CD4-positive, alpha-beta T cell treated with Interleukin-4 for 1 hour (primary cell): ENCODE results near the gene ACAP1.
A peak's percentile ranks its signal among the peaks of the same experiment; 100 is the strongest.
"Not testable (repeated sequence)": the region's sequence is repeated elsewhere in the genome, so short reads cannot be mapped to it uniquely, and the experiment has no call there.

ENCODE experiments used
- DNase-seq, 2 donors: peaks; one replicate each; pipeline ENCODE4 v3.0.0-alpha.2; 2020 to 2022

ACAP1 gene

DNA sequence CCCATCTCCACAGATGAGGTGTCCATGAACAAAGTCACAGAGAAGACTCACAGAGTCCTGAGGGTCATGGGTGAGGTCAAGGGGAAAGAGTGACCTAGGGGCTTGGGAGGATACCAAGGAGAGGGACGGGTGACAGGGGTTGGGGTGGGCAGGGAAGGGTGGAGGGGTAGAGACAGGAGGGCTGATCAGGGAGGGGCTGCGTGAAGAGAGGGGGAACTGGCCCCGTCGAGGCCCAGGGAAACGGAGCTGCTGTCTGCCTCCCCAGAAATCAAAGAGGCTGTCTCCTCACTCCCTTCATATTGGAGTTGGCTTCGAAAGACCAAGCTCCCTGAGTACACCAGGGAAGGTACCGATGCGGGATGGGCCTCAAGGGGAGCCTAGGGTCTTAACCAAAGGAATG, 19.2 kb downstream of the ACAP1 start:
- no peak for DNase-seq

DNA sequence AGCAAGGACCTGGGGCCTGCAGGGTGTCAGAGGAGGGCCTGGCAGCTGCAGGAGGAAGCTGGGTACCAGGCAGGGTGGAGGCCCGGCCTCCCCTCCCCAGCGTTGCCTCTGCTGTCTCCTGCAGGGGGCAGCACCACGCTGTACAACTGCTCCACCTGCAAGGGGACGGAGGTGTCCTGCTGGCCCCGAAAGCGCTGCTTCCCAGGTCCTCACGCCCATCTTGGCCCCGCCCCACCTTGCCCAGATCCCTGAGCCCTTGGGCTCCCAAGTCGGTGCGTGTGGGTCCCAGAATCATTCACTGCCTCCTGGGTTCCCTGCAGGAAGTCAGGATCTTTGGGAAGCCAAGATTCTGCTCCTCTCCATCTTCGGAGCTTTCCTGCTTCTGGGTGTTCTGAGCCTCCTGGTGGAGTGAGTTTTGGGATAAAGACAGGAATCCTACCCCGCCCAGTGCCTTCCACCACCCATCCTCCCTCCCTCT, 19.8 kb downstream of the ACAP1 start:
- DNase-seq, result peak; percentile 87

DNA sequence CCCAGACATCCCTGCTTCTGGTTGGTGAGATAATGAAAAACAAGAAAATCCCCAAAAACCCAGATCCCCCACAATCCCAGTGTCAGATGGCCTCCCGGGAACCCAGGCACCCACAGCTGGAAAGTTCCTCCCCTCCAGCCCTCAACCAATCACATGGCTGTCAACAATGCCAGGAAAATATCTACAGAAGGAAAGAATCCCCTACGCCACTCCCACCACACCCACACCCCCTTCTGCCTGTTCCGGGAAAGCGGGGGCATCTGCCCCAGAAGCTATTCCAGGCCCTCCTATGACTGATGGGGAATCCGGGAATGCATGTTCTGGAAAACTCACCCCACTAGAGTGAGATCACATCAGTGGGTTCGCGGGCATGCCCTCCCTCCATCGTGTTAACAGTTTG, 20.4 kb downstream of the ACAP1 start:
- no peak for DNase-seq

DNA sequence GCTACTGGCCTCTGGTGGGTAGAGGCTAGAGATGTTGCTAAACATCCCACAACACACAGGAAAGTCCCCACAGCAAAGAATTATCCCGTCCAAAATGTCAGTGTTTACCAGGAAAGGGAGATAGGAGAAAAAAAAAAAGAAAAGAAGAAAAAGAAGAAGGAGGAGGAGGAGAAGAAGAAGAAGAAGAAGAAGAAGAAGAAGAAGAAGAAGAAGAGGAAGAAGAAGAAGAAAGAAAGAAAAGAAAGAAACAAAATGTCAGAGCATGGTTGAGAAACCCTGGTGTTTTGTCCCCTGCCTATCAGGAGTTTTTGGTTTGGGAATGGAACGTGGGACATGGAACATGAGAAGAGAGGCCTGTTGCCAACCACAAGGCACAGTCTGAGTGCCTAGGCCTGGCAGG, 21.1 kb downstream of the ACAP1 start:
- no peak for DNase-seq

DNA sequence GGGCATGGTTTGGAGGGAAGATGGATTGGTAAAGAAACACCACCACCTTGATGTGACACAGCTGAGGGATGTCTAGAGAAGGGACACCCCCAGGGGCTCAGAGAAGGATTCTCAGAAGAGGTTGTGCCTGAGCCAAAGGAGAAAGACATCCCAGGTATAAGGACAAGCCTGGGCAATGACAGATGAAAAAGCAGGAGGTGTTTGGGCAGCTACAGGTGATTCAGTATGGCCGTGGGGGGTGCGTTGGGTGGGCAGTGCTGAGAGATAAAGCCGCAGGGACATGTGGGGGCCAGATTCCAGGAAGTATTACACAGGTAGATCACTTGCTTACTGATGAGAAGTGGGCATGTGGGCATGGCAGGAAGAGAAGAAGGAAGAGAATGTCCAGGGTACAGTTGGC, 25.6 kb downstream of the ACAP1 start:
- DNase-seq, result no peak

DNA sequence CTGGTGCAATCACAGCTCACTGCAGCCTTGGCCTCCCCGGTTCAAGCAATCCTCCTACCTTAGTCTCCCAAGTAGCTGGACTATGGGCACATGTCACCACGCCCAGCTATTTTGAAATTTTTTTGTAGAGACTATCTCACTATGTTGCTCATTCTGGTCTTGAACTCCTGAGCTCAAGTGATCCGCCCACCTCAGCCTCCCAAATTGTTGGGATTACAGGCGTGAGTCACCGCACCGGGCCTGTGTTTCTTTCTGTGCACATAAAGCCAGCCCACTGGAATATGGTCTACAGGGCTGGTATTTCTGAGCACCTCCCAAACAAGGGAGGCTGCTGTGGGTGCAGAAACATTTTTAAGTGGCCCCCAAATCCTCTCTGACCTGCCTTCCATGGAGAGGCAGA, 27.0 kb downstream of the ACAP1 start:
- no peak for DNase-seq

DNA sequence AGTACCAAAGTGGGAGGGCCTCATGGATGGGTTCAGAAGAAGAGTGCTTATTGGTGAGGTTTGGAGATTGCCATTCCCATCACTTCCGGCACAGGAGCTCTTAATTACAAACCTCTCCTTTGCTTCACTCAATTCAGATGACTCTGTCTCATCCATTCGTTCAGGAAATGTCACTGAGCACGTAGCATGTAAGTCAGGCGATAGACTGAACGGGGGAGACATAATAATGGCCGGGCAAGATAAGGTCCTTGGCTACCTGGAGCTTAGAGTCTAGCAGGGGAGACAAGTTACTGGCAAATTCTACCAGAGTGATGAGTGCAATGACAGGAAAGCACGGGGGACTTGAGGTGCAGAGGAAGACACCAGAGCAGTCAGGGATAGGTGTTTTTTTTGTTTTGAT, 29.6 kb downstream of the ACAP1 start:
- not testable (repeated sequence) for DNase-seq

DNA sequence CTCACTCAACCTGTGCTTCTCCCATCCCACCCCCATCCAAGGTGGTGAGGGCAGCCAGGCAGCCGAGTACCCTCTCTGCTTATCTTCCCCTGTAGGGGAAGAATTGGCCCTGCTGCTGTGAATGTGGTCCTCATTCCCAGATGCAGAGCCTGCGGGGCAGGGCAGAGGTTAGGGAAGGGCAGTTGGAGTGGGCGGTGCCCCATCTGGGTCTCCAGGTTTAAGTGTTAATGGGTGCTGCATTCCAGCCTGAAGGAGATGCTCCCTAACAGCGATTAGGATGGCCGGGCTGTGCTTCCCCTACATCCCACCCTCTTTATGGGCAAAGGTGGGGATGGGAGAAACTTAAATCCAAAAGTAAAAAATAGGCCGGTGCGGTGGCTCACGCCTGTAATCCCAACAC, 30.8 kb downstream of the ACAP1 start:
- DNase-seq, result no peak

DNA sequence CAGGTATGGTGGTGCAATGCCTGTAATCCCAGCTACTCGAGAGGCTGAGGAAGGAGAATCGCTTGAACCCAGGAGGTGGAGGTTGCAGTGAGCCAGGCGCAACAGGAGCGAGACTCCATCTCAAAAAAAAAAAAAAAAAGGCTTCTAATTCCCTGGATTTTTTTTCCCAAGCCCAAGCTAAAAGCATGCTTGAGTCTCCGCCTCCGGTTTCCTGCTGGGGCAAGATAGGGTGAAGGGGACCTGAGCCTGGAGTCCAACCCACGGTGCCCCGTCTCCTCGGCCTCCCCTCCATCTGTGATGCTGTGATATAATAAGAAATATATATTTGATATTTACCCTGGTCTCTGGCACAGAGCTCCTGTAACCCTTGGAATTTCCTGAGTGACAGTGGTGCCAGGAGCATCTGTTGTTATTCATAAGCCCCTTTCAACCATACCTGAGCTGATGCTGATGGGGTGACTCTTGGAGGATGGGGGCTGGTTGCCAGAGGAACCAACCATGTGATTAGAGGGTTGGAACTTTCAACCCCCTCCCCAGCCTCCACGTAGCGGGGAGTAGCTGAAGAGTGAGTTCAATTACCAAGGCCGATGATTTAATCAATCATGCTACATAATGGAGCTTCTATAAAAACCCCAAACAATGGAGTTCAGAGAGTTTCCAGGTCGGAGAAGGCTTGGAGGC, 31.7 kb downstream of the ACAP1 start:
- DNase-seq, result no peak

DNA sequence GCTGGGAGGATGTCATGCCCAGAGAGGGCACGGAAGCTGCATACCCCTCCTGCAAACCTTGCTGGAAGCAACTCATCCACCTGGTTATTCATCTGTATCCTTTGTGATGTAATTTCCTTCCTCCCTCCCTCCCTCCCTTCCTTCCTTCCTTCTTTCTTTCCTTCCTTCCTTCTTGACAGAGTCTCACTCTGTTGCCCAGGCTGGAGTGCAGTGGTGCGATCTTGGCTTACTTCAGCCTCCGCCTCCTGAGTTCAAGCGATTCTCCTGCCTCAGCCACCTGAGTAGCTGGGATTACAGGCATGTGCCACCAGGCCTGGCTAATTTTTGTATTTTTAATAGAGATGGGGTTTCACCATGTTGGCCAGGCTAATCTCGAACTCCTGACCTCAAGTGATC, 32.3 kb downstream of the ACAP1 start:
- DNase-seq, result not testable (repeated sequence)

DNA sequence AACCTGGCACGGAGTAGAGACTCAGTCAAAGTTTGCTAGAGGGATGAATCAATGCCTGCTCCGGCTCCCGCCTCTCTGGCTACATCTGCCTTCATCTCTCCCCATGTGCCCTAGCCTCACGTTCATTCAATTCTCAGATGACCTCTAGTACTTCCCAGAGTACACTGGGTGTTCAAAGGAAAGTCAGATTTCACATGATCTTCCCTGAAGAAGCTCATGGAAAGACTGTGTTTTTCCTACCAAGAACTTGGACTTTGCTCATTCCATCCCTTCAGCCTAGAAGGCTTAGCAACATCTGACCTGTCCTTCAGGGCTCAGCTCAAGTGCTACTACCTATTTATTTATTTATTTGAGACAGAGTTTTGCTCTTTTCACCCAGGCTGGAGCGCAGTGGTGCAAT, 33.5 kb downstream of the ACAP1 start:
- no peak for DNase-seq

DNA sequence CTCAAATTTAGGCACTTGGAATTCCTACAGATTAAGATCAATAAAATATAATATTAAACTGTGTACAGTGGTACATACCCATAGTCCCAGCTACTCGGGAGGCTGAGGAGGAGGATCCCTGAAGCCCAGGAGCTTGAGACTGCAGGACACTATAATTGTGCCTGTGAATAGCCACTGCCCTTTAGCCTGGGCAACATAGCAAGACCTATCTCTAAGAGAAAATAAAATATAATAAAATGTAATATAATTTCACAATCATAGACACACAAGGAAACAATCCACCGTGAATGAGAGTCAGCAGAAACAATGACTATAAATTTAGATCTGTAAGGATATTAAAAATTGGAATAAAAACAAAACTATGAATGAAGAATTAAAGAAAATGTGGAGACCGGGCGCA, 34.5 kb downstream of the ACAP1 start:
- no peak for DNase-seq

DNA sequence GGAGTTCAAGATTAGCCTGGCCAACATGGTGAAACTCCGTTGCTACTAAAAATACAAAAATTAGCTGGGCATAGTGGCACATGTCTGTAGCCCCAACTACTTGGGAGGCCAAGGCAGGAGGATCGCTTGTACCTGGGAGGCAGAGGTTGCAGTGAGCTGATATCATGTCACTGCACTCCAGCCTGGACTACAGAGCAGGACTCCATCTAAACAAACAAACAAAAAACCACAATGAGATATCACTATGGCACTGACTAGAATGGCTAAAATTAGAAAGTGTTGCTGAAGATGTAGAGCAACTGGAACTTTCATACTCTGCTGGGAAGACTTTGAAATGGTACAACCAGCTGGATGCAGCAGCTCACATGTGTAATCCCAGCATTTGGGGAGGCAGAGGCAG, 38.0 kb downstream of the ACAP1 start:
- no peak for DNase-seq

DNA sequence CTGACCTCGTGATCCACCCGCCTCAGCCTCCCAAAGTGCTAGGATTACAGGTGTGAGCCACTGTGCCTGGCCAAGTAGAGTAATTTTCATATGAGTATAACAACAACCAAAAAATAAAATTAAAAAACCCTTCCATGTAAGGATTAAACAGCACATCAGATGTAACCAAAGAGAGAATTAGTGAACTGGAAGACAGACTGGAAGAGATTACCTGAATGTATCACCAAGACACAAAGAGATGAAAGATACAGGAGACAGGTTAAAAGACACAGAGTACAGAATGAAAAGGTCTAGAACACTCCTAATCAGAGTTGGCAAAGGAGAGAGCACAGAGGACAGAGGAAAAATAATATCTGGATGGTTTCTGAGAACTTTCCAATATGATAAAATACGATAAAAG, 42.8 kb downstream of the ACAP1 start:
- no peak for DNase-seq

DNA sequence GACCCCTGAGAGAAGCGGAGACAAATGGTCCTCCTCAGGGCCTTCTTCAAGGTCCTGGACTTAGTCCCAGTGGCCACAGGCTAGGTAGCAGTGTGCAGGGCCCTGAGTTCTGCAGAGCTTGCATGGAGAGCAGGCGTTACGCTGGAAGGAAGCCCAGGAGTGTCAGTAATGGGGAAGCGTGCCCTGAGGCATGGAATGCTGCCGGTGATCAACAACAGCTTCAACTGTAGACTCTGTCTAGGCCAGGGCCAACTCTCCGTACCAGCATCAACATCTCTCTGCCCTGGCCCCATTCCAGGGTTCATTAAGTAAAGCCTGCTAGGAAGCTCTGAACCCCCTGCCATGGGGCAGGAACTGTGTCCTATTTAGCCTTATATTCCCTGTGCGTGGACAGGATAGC, 44.0 kb downstream of the ACAP1 start:
- DNase-seq, result no peak

DNA sequence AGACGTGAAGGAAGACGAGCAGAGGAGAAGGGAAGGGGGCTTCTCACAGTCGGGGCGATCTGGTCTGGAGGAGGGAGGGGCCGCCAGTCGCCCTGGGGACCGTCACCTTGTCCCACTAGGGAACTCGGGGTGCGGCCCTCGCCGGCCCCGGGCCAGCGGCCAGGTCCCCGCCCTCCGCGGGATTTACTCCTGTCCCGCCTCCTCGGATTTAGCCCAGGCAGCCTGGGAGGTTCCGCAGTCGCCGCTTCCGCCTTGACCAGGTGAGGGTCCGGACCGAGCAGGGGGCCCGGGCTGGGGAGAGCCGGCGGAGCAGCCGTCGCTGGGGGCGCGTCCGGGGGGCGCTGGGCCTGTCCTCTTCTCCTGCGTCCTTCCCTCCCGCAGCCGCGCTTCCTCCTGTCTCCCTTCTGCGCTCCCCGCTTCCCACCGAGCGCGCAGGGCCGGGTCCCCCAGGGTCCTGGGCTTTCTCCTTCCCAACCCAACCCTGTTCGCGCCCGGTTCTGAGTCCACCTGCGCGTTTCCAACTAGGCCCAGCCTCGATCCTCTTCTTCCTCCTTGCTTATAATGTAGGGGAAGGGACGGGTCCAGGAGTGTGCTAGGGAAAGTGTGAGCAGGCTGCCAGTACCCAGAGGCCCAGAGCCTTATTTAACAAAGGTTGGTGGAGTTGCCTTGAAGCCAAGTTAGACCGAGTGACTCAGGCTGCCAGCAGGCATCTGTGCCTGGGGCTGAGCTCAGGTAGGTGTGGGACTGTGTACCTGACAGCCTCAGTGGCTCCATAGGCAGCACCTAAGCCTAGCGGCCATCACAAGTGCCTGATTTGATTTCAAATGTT, 44.7 kb downstream of the ACAP1 start, which contains the start of gene TNK1:
Gene TNK1, plus strand, starts transcription at position 235 of the 829 bp plus-strand sequence. CDS start 1,838 bp downstream, outside the sequence.
- no peak for DNase-seq

DNA sequence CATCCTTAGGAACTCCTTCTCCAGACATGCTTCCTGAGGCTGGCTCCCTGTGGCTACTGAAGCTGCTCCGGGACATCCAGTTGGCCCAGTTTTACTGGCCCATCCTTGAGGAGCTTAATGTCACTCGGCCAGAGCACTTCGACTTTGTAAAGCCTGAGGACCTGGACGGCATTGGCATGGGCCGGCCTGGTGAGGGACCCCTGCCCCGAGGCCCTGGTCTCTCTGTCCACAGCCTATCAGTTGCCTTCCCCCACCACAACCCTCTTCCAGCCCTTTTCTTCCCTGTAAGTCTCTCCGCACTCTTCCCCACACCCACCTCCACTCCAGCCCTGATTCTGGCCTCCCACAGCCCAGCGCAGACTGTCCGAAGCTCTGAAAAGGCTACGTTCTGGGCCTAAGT, 46.6 kb downstream of the ACAP1 start:
- no peak for DNase-seq

DNA sequence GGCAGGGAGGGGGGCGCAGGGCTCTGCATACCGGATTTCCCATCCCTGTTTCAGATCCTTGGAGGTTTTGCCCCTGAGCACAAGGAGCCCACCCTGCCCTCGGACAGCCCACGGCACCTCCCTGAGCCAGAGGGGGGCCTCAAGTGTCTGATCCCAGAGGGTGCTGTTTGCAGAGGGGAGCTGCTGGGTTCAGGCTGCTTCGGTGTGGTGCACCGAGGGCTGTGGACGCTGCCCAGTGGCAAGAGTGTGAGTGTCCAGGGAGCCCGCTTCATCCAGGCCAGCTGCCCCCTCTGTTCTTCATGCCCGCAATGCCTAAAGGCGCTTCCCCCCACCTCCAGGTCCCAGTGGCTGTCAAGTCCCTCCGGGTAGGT, 47.0 kb downstream of the ACAP1 start:
- DNase-seq, result no peak

DNA sequence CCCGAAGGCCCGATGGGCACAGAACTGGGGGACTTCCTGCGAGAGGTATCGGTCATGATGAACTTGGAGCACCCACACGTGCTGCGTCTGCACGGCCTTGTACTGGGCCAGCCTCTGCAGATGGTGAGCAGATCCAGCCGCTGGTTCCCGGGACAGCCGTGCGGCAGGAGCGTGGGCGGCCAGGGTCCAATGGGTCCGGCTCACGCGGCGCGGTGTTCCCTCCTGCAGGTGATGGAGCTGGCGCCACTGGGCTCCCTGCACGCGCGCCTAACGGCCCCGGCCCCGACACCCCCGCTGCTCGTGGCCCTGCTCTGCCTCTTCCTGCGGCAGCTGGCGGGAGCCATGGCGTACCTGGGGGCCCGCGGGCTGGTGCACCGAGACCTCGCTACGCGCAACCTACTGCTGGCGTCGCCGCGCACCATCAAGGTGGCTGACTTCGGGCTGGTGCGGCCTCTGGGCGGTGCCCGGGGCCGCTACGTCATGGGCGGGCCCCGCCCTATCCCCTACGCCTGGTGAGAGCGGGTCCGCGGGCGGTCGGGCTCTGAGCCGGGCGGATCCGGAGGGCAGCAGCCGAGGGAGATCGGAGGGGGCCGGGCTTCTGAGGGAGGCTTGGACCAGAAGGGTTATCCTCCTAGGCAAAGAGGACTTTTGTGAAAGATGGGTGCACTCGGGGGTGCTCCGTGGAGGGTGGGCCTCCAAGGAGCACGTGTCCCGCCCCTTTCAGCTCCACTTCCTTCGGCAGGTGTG, 47.6 kb downstream of the ACAP1 start:
- DNase-seq, result peak; percentile 79 to 85

DNA sequence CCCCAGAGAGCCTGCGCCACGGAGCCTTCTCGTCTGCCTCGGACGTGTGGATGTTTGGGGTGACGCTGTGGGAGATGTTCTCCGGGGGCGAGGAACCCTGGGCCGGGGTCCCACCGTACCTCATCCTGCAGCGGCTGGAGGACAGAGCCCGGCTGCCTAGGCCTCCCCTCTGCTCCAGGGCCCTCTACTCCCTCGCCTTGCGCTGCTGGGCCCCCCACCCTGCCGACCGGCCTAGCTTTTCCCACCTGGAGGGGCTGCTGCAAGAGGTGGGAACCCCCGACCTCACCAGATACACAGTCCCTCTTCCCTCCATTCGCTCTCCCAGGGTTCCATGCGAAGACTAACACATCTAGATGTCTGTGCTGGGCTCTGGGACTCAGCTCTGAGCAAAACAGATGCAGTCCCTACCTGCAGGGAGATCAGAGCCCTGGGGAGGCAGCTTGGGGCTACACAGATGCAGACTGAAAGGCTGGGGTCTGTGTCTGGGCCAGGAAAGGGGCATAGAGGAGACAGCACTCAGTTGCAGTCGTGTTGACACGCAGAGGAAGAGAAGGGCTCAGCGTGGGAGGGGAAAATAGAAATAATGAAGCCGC, 48.3 kb downstream of the ACAP1 start:
- DNase-seq, result no peak

DNA sequence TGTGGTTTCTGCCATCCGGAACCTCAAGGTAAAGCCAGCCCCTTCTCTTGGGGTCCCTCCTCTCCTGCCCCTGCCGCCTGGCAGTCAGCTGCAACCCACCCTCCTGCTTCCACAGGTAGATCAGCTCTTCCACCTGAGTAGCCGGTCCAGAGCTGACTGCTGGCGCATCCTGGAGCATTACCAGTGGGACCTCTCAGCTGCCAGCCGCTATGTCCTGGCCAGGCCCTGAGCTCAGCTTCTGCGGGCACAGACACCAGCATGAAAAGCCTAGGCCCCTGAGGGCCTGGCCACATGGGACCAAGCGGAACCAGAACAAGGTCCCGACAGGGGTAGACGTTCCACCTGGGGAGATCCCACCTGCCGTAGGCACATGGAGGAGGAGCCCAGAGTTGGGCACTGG, 52.5 kb downstream of the ACAP1 start:
- DNase-seq, result no peak

DNA sequence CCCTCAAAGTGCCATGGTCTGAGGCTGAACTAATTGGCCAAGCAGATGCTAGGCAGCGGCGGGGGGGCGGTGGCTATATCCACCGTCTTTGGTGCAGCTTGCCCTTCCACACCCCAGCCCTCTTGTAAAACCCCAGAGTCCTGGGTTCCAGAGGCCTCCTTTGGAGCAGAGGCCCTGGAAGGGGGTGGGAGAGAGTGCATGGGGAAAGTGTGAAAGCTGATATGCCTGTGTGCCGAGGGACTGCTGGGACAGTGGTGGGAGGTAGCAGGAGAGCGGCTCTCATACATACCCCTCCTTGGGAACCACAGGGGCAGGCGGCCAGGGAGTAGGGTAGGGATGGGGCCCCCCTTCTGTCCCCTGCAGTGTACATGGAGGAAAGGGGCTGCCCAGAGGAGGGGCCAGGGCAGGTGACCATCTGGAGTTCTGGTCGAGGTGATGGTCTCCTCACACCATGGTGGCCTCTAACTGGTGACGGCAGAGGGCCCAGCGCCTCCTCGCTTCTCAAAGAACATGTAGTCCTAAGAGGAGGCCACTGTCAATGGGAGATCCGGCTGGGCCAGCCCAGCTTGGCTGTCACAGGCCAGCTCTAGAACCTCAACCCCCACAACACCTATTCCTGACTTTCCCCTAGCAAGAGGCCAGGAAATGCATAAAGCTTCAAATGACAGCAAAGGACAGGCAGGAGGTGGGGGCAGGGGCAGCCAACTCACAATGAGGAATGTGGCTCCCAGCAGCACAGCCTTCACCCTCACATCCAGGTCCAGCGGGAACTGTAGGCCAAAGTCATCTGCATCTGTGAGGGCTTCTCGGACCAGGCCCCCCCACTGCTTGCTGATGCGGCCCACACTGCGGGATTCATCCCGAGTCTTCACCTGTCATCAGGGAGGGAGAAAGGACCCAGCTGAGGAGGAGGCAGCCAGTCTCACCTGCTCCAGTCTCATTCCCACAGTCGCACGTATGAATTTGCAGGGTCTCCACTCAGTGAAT, 53.9 kb downstream of the ACAP1 start:
- DNase-seq, result no peak
